ENCODE results near the gene ERN1.

The ERN1 gene

GRCh38 chr17:64002658-64003525 is 127.1 kb downstream of the ERN1 start:
- Histone ChIP-seq H2AK5ac (ENCODE audit: low read depth, low read length) (peak overlapping the region; percentile 61), H2BK15ac (ENCODE audit: low read length) (no peak overlapping the region), H3K9ac (ENCODE audit: low read depth, low read length, poor library complexity) (no peak overlapping the region), H4K91ac (ENCODE audit: low read depth, low read length, poor library complexity) (no peak overlapping the region), H3K23ac (ENCODE audit: low read depth, low read length, poor library complexity) (peak overlapping the region; percentile 77), H3K27me3 (ENCODE audit: control insufficient read depth in 3 of 3, insufficient read depth in 3 of 3, low read depth in 1 of 3, low read length in 3 of 3) (peaks cover 0 to 20% (median 10%) of the 10 kb centered on the region in 3 experiments), H2BK12ac (ENCODE audit: low read length) (no peak overlapping the region), H3K9me3 (replicated peaks in 1 of 2; ENCODE audit: control insufficient read depth in 2 of 2, insufficient read depth in 1 of 2, low read depth in 1 of 2, low read length in 2 of 2) (peaks cover 0 to 2% of the 10 kb centered on the region in 2 donors), H4K8ac (ENCODE audit: low read depth, low read length) (no peak overlapping the region), H3K79me1 (ENCODE audit: low read depth, low read length) (no peaks in the 10 kb centered on the region), H3K4me3 (ENCODE audit: low read length in 2 of 2) (no peak overlapping the region), H3K36me3 (replicated peaks in 1 of 2; ENCODE audit: control insufficient read depth in 2 of 2, insufficient read depth in 2 of 2, low read length in 2 of 2) (no peaks in the 10 kb centered on the region), H3K27ac (replicated peaks; ENCODE audit: low read length) (no peak overlapping the region), H3K4me1 (ENCODE audit: control insufficient read depth in 2 of 2, insufficient read depth in 1 of 2, low read depth in 1 of 2, low read length in 2 of 2) (peaks cover 0 to 8% of the 10 kb centered on the region in 2 donors), H3K4me2 (ENCODE audit: insufficient read depth, low read length, poor library complexity, severe bottlenecking) (no peak overlapping the region), H3K18ac (ENCODE audit: low read length) (peak overlapping the region; percentile 77), H3K4ac (ENCODE audit: low read length) (no peak overlapping the region), H2AFZ (ENCODE audit: low read length) (no peak overlapping the region), H2BK5ac (ENCODE audit: low read length) (peak overlapping the region; percentile 6), H2BK120ac (ENCODE audit: low read depth, low read length) (no peak overlapping the region), H3K14ac (ENCODE audit: low read length) (peak overlapping the region; percentile 28)
- no peak for DNase-seq (ENCODE audit: low spot score)
- WGBS, 2 donors (ENCODE audit: extremely low coverage in 2 of 2, insufficient read length in 2 of 2, insufficient replicate concordance in 1 of 2): no CpG with 5 or more reads among the region's 22 CpGs

- Histone ChIP-seq H2AFZ (ENCODE audit: low read length) (no peak overlapping the region), H3K4me1 (ENCODE audit: control insufficient read depth in 2 of 2, insufficient read depth in 1 of 2, low read depth in 1 of 2, low read length in 2 of 2) (peaks cover 0 to 11% of the 10 kb centered on the region in 2 donors), H2AK5ac (ENCODE audit: low read depth, low read length) (peak overlapping the region; percentile 45), H2BK15ac (ENCODE audit: low read length) (peak overlapping the region; percentile 31), H4K8ac (ENCODE audit: low read depth, low read length) (peak overlapping the region; percentile 27), H4K91ac (ENCODE audit: low read depth, low read length, poor library complexity) (no peak overlapping the region), H3K79me1 (ENCODE audit: low read depth, low read length) (no peaks in the 10 kb centered on the region), H3K36me3 (replicated peaks in 1 of 2; ENCODE audit: control insufficient read depth in 2 of 2, insufficient read depth in 2 of 2, low read length in 2 of 2) (no peaks in the 10 kb centered on the region), H3K27ac (replicated peaks; ENCODE audit: low read length) (no peak overlapping the region), H3K4ac (ENCODE audit: low read length) (no peak overlapping the region), H2BK12ac (ENCODE audit: low read length) (no peak overlapping the region), H2BK120ac (ENCODE audit: low read depth, low read length) (no peak overlapping the region), H3K9me3 (replicated peaks in 1 of 2; ENCODE audit: control insufficient read depth in 2 of 2, insufficient read depth in 1 of 2, low read depth in 1 of 2, low read length in 2 of 2) (peaks cover 0 to 2% of the 10 kb centered on the region in 2 donors), H3K4me2 (ENCODE audit: insufficient read depth, low read length, poor library complexity, severe bottlenecking) (no peak overlapping the region), H3K9ac (ENCODE audit: low read depth, low read length, poor library complexity) (no peak overlapping the region), H3K18ac (ENCODE audit: low read length) (peak overlapping the region; percentile 17), H3K27me3 (ENCODE audit: control insufficient read depth in 3 of 3, insufficient read depth in 3 of 3, low read depth in 1 of 3, low read length in 3 of 3) (peaks cover 0 to 23% (median 16%) of the 10 kb centered on the region in 3 experiments), H3K14ac (ENCODE audit: low read length) (no peak overlapping the region), H2BK5ac (ENCODE audit: low read length) (peak overlapping the region; percentile 6), H3K23ac (ENCODE audit: low read depth, low read length, poor library complexity) (no peak overlapping the region), H3K4me3 (ENCODE audit: low read length in 2 of 2) (no peak overlapping the region)
- no peak for DNase-seq (ENCODE audit: low spot score)
- WGBS, 2 donors (ENCODE audit: extremely low coverage in 2 of 2, insufficient read length in 2 of 2, insufficient replicate concordance in 1 of 2): no CpG with 5 or more reads among the region's 14 CpGs
Measured at GRCh38 chr17:64001763-64002529, 128.0 kb downstream of the ERN1 start.

DNA sequence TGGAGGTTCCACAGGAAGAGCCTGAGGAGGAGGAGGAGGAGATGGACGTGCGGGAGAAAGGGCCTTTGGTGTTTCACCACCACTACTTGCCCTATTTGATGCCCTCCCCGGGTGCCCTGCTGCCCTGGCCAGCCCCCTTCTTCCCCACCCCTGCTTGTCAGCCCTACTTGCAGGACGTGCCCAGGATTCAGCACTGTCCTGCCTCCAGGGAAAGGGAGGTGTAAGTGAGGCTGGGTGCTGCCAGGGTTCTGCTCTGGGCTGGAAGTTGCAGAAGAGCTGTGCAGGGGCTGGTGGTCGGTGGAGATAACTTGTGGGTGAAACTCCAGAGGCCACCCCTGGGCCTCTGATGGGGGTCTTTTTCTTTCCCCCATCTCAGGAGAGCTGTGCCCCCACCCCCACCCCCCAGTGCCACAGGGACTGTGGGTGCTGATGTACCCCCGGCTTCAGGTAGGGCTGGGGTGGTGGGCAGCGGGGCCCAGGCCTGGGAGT is 128.8 kb downstream of the ERN1 start:
- no CpG with 5 or more reads among the region's 7 CpGs for whole genome bisulfite sequencing, 2 donors (ENCODE audit: extremely low coverage in 2 of 2, insufficient read length in 2 of 2, insufficient replicate concordance in 1 of 2)
- no peaks in the 10 kb centered on the region for H3K79me1 ChIP-seq (ENCODE audit: low read depth, low read length)
- H3K36me3 ChIP-seq (replicated peaks in 1 of 2; ENCODE audit: control insufficient read depth in 2 of 2, insufficient read depth in 2 of 2, low read length in 2 of 2): no peaks in the 10 kb centered on the region
- no peak for DNase-seq (ENCODE audit: low spot score)
- H3K4me2 ChIP-seq (ENCODE audit: insufficient read depth, low read length, poor library complexity, severe bottlenecking): no peak overlapping the region
- H3K18ac ChIP-seq (ENCODE audit: low read length): peak overlapping the region; percentile 18
- peaks cover 0 to 11% of the 10 kb centered on the region in 2 donors for H3K4me1 ChIP-seq (ENCODE audit: control insufficient read depth in 2 of 2, insufficient read depth in 1 of 2, low read depth in 1 of 2, low read length in 2 of 2)
- no peak overlapping the region for H4K8ac ChIP-seq (ENCODE audit: low read depth, low read length)
- H2BK5ac ChIP-seq (ENCODE audit: low read length): no peak overlapping the region
- H3K23ac ChIP-seq (ENCODE audit: low read depth, low read length, poor library complexity): no peak overlapping the region
- no peak overlapping the region for H2AK5ac ChIP-seq (ENCODE audit: low read depth, low read length)
- H3K9ac ChIP-seq (ENCODE audit: low read depth, low read length, poor library complexity): peak overlapping the region; percentile 12
- H2AFZ ChIP-seq (ENCODE audit: low read length): no peak overlapping the region
- peak overlapping the region; percentile 45 for H3K4ac ChIP-seq (ENCODE audit: low read length)
- no peak overlapping the region for H3K14ac ChIP-seq (ENCODE audit: low read length)
- peaks cover 0 to 23% (median 21%) of the 10 kb centered on the region in 3 experiments for H3K27me3 ChIP-seq (ENCODE audit: control insufficient read depth in 3 of 3, insufficient read depth in 3 of 3, low read depth in 1 of 3, low read length in 3 of 3)
- peak overlapping the region; percentile 31 for H2BK15ac ChIP-seq (ENCODE audit: low read length)
- no peak overlapping the region for H3K4me3 ChIP-seq (ENCODE audit: low read length in 2 of 2)
- H4K91ac ChIP-seq (ENCODE audit: low read depth, low read length, poor library complexity): no peak overlapping the region
- H2BK120ac ChIP-seq (ENCODE audit: low read depth, low read length): no peak overlapping the region
- no peak overlapping the region for H3K27ac ChIP-seq (replicated peaks; ENCODE audit: low read length)
- H2BK12ac ChIP-seq (ENCODE audit: low read length): peak overlapping the region; percentile 30
- H3K9me3 ChIP-seq (replicated peaks in 1 of 2; ENCODE audit: control insufficient read depth in 2 of 2, insufficient read depth in 1 of 2, low read depth in 1 of 2, low read length in 2 of 2): peaks cover 0 to 2% of the 10 kb centered on the region in 2 donors
